ENCODE results near the gene CCDC90B. TPM values are rescaled to one million over a fixed set of nuclear protein-coding genes. Genes with fewer than 3 reads are reported as not detected.

The CCDC90B gene
- total and polyA plus RNA-seq, 2 of the 8 experiments (the other 6 are each of a cell fraction or from before 2014, with no cell fraction given): 21.8 to 54.5 TPM

- TF ChIP-seq E2F6 (IDR thresholded peaks at IDR 0.05): no peak
- TF ChIP-seq NRF1 (IDR thresholded peaks at IDR 0.05; ENCODE audit: low read depth, low read length): no peak
- no peak for TF ChIP-seq TEAD4 (IDR thresholded peaks at IDR 0.05; ENCODE audit: low read depth, low read length)
- TF ChIP-seq RAD21 (IDR thresholded peaks at IDR 0.05 in 1 of 2, conservative IDR thresholded peaks at IDR 0.05 in 1 of 2; ENCODE audit: low read depth in 2 of 2, low read length in 2 of 2): no peak
These were observed 10.1 kb downstream of the CCDC90B start (continued) for GRCh38 chr11:83275888-83276641.

All from H1 (cell line).